HEK293 (cell line): ENCODE measurements around the gene PCMT1.

Experiments used
- KLF10 ChIP-seq: fragments of 450-650 bp; IDR thresholded peaks from 2 replicates; pipeline ENCODE4 v1.5.1; 2018; ENCODE audit warnings: missing biosample characterization, mild to moderate bottlenecking, missing genetic modification characterization
- ZFP41 ChIP-seq: fragments of 450-650 bp; formaldehyde crosslinking; IDR thresholded peaks from 2 replicates; pipeline ENCODE4 v1.5.1; 2016; ENCODE audit warnings: missing biosample characterization, missing genetic modification characterization, borderline replicate concordance
- ZNF157 ChIP-seq: fragments of 450-650 bp; formaldehyde crosslinking; IDR thresholded peaks from 2 replicates; pipeline ENCODE4 v1.5.1; 2016; ENCODE audit warnings: missing biosample characterization, missing genetic modification characterization
- ZNF248 ChIP-seq: fragments of 450-650 bp; formaldehyde crosslinking; IDR thresholded peaks from 2 replicates; pipeline ENCODE4 v1.5.1; 2017; ENCODE audit warnings: missing biosample characterization, missing genetic modification characterization
- ZNF350 ChIP-seq: fragments of 450-650 bp; formaldehyde crosslinking; IDR thresholded peaks from 2 replicates; pipeline ENCODE4 v1.5.0; 2017; ENCODE audit warnings: missing biosample characterization, mild to moderate bottlenecking, missing genetic modification characterization
- ZNF433 ChIP-seq: fragments of 450-650 bp; formaldehyde crosslinking; IDR thresholded peaks from 2 replicates; pipeline ENCODE4 v1.5.1; 2016; ENCODE audit warnings: missing biosample characterization, missing genetic modification characterization, low read depth
- ZNF560 ChIP-seq: fragments of 450-650 bp; formaldehyde crosslinking; IDR thresholded peaks from 2 replicates; pipeline ENCODE4 v1.5.1; 2017; ENCODE audit warnings: missing biosample characterization, missing genetic modification characterization, borderline replicate concordance
- TF ChIP-seq, protein P1 (sequence below): fragments of 450-650 bp; formaldehyde crosslinking; IDR thresholded peaks from 2 replicates; pipeline ENCODE4 v1.5.1; 2016; ENCODE audit warnings: missing biosample characterization, missing genetic modification characterization

DNA sequence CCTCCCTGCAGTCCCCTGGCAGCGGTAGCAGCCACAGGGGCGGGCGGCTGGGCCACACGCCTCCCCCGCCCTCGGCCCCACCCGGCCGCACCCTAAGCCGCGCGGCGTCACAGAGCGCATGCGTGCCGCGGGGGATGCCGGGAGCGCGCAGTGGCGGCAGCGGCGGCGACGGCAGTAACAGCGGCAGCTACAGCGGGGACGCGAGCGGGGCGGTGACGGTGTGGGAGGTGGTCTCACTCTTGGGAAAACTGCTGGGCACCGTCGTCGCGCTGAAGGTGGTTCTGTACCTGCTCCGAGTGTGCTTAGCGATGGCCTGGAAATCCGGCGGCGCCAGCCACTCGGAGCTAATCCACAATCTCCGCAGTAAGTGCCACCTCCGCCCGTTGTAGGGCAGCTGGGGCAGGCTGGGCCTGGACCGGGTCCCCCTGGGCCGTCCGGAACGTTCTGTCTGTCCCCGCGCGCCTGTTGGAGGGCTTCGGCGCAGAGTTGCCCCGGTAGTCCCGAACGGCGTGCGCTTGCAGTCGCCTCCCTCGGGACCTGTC, at the start of gene PCMT1:
- TF ChIP-seq ZNF157 (tag by site-specific recombination) (no peak), ZFP41 (no peak), KLF10 (no peak; the same call in 1 of the 2 replicates), ZNF248 (tag by site-specific recombination) (no peak), ZNF350 (tag by site-specific recombination) (no peak), ZNF433 (tag by site-specific recombination) (no peak), ZNF560 (no peak)
- TF ChIP-seq, protein P1, sequence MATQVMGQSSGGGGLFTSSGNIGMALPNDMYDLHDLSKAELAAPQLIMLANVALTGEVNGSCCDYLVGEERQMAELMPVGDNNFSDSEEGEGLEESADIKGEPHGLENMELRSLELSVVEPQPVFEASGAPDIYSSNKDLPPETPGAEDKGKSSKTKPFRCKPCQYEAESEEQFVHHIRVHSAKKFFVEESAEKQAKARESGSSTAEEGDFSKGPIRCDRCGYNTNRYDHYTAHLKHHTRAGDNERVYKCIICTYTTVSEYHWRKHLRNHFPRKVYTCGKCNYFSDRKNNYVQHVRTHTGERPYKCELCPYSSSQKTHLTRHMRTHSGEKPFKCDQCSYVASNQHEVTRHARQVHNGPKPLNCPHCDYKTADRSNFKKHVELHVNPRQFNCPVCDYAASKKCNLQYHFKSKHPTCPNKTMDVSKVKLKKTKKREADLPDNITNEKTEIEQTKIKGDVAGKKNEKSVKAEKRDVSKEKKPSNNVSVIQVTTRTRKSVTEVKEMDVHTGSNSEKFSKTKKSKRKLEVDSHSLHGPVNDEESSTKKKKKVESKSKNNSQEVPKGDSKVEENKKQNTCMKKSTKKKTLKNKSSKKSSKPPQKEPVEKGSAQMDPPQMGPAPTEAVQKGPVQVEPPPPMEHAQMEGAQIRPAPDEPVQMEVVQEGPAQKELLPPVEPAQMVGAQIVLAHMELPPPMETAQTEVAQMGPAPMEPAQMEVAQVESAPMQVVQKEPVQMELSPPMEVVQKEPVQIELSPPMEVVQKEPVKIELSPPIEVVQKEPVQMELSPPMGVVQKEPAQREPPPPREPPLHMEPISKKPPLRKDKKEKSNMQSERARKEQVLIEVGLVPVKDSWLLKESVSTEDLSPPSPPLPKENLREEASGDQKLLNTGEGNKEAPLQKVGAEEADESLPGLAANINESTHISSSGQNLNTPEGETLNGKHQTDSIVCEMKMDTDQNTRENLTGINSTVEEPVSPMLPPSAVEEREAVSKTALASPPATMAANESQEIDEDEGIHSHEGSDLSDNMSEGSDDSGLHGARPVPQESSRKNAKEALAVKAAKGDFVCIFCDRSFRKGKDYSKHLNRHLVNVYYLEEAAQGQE (tag by site-specific recombination), result no peak
